Ramos (cell line): Measurements from ENCODE around the gene TPCN2.

Experiments
- in situ Hi-C: fragments of 300-500 bp; cut with MboI; formaldehyde crosslinking; loops from one replicate; pipeline ENCODE4 v1.14.3; 2022; ENCODE audit warnings: low sequenced_read_pairs; ENCODE audit not compliant: unreplicated experiment

Gene TPCN2

GRCh38 chr11:69054397-69055211 lies 5.9 kb downstream of the TPCN2 start:
- in situ Hi-C loops, result no loop called here

- in situ Hi-C loops, result no loop called here
Observed at GRCh38 chr11:69055212-69055586, 6.5 kb downstream of the TPCN2 start.

GRCh38 chr11:69055598-69056516 lies 7.1 kb downstream of the TPCN2 start:
- in situ Hi-C loops, result no loop called here

GRCh38 chr11:69057236-69057635 lies 8.5 kb downstream of the TPCN2 start:
- in situ Hi-C loops, result no loop called here

GRCh38 chr11:69057801-69058200 lies 9.1 kb downstream of the TPCN2 start:
- in situ Hi-C loops, result no loop called here

GRCh38 chr11:69058511-69059270 lies 10.0 kb downstream of the TPCN2 start:
- in situ Hi-C loops, result no loop called here

- in situ Hi-C loops, result no loop called here
Observed at GRCh38 chr11:69059429-69059828, 10.7 kb downstream of the TPCN2 start.

- in situ Hi-C loops, result no loop called here
Observed at GRCh38 chr11:69059985-69060384, 11.3 kb downstream of the TPCN2 start.

- in situ Hi-C loops, result no loop called here
Observed at GRCh38 chr11:69060806-69061712, 12.3 kb downstream of the TPCN2 start.

- in situ Hi-C loops, result no loop called here
Observed at GRCh38 chr11:69061713-69062053, 13.0 kb downstream of the TPCN2 start.

GRCh38 chr11:69062169-69062855 lies 13.6 kb downstream of the TPCN2 start:
- in situ Hi-C loops, result no loop called here

- in situ Hi-C loops, result no loop called here
Observed at GRCh38 chr11:69062873-69063651, 14.3 kb downstream of the TPCN2 start.

- in situ Hi-C loops, result no loop called here
Observed at GRCh38 chr11:69063652-69064260, 15.0 kb downstream of the TPCN2 start.

GRCh38 chr11:69064394-69064957 lies 15.7 kb downstream of the TPCN2 start:
- in situ Hi-C loops, result no loop called here

GRCh38 chr11:69065147-69065710 lies 16.5 kb downstream of the TPCN2 start:
- in situ Hi-C loops, result no loop called here

- in situ Hi-C loops, result no loop called here
Observed at GRCh38 chr11:69066122-69067112, 17.7 kb downstream of the TPCN2 start.
